Retina (tissue), 1 donor: Measurements from ENCODE around the gene GALK2.
"Not testable (repeated sequence)": the region's sequence is repeated elsewhere in the genome, so short reads cannot be mapped to it uniquely, and the experiment has no call there.

Source experiments
- DNase-seq: peaks from one replicate; pipeline ENCODE4 v3.0.0-alpha.2; 2016

The GALK2 gene

DNA sequence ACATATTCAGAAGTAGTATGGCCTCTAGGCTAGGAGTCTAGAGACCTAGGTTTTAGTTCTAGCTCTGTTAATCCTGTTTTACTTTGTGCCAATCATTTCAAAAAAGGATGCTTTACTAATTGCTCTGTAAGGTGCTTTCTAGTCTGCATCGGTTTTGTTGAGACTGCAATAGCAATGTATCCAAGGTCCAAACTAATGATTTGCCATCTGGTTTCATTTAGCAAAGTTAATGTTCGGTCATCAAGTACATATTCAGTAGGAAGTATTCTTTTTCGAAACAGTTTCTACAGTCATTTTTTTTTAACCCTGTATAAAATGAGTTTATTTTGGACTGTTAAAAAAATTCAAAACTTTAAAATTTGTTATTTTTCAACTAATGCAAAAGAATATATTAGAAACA lies 2.0 kb upstream of the GALK2 start:
- DNase-seq: no peak

DNA sequence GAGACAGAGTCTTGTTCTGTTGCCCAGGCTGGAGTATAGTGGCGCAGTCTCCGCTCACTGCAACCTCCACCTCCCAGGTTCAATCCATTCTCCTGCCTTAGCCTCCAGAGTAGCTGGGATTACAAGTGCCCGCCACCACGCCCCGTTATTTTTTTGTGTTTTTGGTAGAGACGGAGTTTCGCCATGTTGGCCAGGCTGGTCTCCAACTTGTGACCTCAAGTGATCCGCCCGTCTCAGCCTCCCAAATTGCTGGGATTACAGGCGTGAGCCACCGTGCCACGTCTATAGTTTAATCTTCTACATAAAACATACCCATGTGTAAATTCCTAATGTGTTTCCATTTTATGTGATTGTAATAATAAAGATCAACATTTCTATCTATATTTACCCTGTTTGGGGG lies 1.7 kb downstream of the GALK2 start:
- no peak for DNase-seq

DNA sequence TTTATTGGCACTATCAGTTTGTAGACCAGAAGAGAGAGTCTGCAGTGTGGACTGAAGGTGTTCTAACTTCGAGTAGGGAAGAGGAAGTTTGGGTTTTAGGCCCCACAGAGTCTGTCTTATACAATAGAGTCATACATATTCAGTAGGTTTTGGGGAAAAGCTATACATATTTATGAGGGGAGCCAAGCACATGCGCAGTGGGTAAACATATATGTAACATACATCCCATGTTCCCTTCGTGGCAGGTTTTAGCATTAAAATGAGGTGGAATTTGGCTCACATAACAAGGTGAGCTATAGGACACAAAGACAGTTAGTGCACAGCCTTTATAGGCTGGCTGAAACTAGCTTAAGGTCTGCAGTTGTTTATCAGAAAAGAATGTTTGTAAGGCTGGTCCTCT lies 4.9 kb downstream of the GALK2 start:
- DNase-seq: no peak

DNA sequence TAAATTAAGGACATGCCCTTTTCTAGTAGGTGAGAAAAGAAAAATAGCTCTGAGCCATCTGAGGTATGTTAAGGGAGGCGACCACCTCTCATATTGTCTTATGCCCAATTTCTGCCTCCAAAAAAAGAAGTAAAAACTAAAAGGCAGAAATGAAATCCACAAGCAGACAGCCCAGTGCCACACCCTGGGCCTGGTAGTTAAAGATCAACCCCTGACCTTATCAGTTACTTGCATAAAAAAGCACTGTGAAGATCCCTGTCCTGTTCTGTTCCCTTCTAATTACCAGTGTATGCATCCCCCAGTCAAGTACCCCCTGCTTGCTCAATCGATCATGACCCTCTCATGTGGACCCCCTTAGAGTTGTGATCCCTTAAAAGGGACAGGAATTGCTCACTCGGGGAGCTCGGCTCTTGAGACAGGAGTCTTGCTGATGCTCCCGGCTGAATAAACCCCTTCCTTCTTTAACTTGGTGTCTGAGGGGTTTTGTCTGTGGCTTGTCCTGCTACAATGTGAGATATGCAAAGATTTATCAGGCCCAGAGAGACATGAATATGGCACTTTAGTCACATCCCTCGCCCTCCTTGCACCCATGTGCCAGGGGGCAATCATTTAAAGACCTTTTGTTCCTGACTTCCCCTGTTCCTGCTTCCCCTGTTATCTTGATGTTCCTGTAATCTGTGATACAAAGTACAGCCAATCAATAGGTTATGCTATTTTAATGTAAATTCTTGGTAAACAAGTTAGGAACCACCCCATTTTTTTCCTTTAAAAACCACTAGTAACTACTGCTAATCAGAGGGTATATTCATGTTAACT lies 5.7 kb downstream of the GALK2 start:
- DNase-seq: not testable (repeated sequence)

DNA sequence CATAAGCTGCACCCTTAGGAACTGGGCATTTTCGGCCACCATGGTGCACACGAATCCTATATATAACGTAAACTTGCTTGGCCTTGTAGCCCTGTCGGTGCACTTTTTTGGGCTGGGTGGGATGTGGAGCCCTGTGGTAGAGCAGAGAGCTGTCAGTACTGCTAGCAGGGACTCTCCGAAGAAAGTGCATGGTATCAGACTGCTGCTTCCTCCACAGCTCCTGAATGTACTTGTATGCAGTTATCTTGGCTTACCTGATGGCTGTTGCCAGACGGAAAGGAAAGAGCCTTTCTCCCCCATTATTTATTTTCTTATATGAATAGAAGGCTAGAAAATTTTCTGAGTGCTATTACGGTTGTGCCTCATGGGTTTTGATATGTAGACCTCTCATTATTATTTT lies 8.4 kb downstream of the GALK2 start:
- DNase-seq: no peak

DNA sequence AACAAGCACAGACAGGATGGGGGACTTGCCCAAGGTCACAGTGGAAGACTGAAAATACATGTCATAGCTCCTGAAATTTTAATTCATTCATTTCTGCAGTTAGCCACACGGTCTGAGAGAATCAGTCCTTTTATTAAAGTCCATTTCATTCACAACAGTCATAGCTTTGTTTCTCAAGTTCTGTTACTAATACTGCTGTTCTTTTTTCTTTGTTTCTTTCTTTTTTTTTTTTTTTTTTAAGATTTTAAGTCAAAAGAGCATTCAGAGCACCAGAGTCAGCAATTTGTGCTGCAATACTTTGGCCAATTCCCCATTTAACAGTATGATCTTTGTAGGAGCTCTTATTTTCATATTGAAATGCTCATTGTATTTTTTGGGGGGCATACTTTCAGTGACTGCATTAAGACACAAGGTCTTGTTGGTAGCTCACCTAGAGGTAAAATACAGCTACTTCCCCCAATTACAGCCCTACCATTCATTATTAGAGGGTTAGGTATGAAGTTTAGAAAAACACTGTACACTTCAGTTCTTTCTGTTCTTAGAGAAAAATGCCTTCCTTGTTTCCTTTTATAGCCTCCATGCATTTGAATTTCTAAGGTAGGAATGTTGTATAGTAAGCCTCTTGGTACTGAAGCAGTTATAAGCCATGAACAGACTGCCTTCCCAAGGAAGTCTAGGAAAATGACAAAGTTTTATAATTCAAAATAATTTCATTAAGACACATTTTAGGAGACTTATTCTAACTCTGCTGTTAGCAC lies 9.6 kb downstream of the GALK2 start:
- no peak for DNase-seq

DNA sequence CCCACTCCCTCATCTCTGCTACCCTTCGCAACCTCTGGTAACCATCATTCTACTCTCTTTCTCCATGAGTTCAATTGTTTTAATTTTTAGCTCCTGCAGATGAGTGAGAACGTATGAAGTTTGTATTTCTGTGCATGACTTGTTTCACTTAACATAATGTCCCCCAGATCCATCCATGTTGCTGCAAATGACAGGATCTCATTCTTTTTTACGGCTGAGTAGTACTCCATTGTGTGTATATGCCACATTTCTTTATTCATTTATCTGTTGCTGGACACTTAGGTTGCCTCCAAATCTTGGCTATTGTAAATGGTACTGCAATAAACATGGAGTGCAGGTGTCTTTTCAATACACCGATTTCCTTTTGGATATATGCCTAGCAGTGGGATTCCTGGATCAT lies 12.1 kb downstream of the GALK2 start:
- no peak for DNase-seq

DNA sequence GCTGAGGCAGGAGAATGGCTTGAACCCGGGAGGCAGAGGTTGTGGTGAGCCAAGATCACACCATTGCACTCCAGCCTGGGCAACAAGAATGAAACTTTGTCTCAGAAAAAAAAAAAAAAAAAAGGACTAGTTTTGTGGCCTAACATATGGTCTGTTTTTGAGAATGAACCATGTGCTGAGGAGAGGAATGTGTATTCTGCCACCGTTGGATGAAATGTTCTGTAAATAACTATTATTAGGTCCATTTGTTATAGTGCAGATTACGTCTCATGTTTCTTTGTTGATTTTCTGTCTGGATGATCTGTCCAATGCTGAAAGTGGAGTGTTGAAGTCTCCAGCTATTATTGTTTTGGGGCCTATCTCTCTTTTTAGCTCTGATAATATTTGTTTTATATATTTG lies 13.7 kb downstream of the GALK2 start:
- not testable (repeated sequence) for DNase-seq

DNA sequence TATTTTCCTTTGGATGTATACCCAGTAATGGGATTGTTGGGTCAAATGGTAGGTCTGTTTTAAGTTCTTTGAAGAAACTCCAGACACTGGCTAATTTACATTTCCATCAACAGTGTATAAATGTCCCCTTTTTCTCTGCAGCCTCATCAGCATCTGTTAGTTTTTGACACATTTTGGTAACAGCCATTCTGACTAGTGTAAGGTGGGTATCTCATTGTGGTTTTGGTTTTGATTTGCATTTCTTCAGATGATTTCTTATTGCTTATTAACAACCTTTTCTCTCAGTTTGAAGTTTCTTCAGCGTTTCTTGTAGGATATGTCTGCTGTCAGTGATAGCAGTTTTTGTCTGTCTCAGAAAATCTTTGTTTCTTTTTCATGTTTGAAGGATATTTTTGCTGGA lies 15.4 kb downstream of the GALK2 start:
- no peak for DNase-seq

DNA sequence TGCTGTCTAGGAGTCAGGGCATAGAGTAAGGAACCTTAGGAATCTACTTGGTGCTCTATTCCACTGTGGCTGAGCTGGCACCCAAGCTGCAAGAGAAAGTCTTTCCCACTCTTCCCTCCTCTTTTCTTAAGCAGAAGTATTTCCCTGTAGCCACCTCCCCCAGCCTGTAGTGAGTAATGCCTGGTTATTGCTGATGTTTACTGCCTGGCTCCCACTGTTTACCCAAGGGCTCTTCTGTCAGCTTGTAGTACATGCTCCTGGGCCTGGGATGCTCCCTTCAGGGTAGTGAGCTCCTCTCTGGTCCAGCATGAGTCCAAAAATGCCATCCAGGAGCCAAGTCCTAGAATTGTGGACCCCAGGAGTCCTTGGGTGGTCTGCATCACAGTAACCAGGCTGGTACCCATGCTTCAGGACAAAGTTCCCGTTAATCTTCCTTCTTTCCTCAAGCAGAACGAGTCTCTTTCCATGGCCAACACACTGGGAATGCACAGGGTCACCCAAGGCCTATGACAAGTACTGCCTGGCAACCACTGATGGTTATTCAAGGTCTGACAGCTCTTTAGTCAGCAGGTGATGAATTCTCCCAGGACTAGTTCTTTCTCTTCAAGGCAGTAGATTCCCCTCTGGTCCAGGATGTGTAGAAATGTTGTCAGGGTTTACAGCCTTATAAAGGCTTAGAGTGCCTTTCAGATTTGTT lies 17.6 kb downstream of the GALK2 start:
- DNase-seq: no peak

DNA sequence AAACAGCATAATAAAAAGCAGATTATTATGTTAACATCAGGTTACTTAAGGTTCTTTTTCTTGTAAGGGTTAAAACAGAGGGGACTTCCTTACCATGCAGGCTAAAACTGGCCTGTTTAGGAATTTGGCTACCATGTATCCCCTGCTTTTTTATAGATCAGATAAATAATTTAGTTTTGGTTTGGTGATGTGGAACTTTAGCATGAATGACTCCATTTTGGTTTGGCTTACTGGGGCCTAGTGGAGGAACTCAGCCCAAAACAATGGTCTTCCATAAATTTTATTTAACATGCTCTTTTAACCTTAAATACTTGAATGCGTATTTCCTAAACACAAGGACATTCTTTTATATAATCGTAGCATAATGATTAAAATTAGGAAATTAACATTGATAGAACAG lies 18.9 kb downstream of the GALK2 start:
- DNase-seq: no peak

DNA sequence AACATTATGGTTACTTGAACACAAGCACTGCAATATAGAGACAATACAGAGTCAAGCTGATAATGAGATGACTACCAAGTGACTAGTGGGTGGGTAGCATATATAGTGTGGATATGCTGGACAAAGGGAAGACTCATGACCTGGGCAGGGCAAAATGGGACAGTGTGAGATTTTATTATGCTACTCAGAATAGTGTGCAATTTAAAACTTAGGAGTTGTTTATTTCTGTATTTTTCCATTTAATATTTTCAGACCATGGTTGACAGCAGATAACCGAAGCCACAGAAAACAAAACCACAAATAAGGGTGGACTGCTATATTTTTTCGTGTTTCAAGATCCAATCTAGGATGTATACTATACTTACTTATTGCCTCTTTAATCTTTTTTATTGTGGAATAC lies 19.6 kb downstream of the GALK2 start:
- no peak for DNase-seq

DNA sequence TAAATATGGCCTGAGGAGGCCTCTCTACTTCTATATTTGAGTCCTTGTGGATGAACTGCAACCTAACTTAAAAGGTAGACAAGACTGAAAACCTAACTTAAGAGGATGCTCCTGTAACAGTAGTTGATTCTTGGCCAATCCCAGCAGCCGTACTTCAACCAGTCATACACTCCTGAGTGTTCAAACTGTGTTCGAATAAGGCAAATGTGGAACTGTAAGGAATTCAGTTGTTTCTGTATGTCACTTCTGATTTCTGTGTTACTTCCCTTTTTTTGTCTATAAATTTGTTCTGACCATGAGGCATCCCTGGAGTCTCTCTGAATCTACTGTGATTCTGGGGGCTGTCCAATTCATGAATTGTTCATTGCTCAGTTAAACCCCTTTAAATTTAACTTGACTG lies 20.5 kb downstream of the GALK2 start:
- DNase-seq: no peak

DNA sequence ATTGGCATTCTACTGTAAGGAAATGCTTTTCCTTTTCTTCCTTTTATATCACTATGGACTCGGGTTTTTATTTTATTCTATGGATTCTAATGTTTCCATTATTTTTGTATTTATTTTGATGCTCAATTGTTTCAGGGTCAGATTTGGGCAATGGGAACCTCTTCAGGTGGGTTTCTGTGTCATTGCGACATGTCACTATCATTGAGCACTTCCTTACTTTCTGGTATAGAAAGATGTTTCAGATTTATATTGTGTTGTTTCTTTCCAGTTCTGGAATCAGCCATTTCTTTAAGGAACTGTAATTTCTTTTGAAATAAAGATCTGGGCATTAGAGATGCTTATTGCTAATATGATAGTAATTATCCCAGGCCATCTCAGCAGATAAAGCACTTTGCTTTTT lies 21.8 kb downstream of the GALK2 start:
- no peak for DNase-seq

DNA sequence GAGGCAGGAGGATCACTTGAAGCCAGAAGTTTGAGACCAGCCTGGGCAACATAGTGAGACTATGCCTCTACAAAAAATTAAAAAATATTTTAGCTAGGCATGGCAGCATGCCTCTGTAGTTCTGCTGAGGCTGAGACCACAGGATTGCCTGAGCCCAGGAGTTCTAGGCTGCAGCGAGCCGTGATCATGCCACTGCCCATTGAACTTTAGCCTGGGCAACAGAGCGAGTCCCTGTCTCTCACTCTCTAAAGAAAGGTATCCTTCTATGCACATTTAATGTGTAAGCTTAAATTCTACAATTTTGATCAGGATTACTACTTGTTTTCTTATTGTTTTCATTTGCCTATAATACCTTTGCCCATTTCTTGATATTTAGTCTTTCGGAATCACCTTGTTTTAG lies 26.8 kb downstream of the GALK2 start:
- no peak for DNase-seq

DNA sequence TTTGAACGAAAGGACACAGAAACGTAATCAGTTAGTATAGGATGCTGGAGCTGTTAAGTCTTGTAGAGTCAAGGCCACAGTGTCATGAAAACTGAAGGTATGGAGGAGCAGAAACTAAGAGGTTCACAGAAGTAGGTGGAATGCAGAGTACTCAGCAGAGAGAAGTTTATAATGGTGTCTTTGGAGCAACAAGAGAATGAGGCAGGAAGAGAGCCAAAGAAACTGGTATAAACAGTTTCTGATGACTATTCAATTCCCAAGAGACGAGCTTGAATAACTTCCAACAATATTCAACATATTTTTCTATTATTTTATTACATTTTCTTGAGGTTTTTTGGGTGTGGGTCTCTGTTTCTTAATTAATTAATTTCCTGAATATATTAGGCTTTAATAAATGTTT lies 29.6 kb downstream of the GALK2 start:
- no peak for DNase-seq

DNA sequence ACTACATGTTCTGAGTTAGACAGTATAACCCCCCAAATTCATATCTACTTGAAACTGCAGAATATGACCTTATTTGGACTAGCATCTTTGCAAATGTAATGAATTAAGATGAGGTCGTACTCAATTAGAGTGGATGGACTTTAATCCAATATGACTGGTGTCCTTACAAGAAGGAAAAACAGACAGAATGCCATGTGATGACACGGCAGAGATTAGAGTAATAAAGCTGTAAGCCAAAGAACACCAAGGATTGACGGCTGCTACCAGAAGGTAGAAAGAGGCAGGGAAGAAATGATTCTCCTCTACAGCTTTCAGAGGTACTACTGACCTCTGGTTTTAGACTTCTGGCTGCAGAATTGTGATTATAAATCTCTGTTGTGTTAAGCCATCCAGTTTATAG lies 30.3 kb downstream of the GALK2 start:
- DNase-seq: no peak

DNA sequence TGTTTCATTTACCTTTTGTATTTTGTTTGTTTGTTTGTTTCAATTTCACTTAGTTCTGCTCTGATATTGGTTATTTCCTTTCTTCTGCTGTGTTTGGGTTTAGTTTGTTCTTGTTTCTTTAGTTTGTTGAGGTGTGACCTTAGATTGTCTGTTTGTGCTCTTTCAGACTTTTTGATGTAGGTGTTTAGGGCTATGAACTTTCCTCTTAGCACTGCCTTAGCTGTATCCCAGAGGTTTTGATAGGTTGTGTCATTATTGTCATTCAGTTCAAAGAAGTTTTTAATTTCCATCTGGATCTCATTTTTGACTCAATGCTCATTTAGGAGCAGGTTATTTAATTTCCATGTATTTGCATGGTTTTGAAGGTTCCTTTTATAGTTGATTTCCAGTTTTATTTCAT lies 38.1 kb downstream of the GALK2 start:
- not testable (repeated sequence) for DNase-seq

DNA sequence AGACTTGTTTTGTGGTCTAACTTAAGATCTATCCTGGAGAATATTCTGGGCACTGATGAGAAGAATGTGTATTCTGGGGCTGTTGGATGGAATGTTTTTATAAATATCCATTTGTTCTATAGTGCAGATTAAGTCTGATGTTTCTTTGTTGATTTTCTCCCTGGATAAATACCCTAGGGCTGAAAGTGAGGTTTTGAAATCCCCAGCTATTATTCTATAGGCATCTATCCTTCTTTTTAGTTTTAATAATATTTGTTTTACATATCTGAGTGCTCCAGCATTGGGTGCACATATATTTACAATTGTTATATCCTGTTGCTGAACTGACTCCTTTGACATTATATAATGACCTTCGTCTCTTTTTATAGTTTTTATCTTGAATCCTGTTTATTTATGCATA lies 42.9 kb downstream of the GALK2 start:
- no peak for DNase-seq

DNA sequence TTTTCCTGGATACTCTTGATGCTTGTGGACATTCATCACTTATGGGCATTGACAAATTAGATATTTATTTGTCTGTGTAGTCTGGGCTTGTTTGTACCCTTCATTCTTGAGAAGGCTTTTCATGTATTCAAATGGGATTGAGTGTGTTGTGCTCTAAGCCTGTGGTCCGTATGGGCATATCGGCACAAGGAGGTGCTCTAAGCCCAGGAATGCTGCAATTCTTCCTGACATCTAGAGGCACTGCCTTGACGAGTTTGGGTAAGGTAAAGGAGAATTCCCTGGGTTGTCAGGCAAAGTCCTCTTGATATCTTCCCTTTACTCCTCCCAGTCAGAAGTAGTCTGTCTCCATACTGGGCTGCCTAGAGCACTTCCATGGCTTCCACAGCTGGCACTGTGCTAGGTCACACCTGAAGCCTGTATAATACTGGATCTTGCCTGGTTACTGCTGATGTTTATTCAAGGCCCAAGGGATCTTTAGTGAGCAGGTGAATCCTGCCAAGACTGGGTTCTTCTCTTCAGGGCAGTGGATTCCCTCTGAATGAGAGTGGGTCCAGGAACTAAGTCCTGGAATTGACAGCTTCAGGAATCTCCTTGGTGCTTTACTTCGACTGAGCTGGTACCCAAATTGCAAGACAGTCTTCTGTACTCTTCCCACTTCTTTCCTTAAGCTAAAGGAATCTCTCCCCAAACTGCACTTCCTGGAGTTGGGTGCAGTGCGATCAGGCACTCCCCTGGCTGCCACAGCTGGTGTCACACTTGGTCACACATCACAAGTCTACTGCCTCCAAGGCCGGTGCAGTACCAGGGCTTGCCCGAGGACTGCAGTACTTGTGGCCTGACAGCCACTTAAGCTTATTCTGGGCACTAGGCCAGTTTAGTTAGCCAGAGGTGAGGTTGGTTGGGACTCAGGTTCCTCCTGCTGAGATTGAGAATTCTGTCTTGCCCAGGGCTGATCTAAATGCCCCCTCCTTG lies 46.0 kb downstream of the GALK2 start:
- no peak for DNase-seq

DNA sequence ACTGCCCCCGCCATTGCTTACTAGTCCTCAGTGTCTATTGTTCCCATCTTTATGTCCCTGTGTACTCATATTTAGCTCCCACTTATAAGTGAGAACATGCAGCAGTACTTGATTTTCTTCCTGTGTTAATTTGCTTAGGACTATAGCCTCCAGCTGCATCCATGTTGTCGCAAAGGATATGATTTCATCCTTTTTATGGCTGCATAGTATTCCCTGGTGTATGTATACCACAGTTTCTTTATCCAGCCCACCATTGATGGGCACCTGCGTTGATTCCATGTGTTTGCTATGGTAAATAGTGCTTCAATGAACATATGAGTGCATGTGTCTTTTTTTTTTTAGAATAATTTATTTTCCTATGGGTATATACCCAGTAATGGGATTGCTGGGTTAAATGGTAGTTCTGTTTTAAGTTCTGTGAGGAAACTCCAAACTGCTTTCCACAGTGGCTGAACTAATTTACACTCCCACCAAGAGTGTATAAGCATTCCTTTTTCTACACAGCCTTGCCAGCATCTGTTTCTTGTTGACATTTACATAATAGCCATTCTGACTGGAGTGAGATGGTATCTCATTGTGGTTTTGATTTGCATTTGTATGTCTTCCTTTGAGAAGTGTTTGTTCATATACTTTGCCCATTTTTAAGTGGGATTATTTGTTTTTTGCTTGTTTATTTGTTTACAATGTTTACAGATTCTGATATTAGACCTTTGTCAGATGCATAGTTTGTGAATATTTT lies 53.7 kb downstream of the GALK2 start:
- no peak for DNase-seq
